Vagina (tissue), 2 donors: Measurements from ENCODE around the gene ADAM8.
A peak's percentile ranks its signal among the peaks of the same experiment; 100 is the strongest.

Experiments used
- CTCF ChIP-seq, 3 experiments: fragments of 450-650 bp in 2 of 3; fragments of 200-600 bp in 1 of 3; sonication (generic) in 1 of 3; IDR thresholded peaks; one replicate each; pipeline ENCODE4 v1.5.1; 2017 to 2019; ENCODE audit warnings: antibody characterized with exemption in 3 of 3, mild to moderate bottlenecking in 2 of 3, moderate library complexity in 2 of 3
- POLR2A ChIP-seq, 2 donors: fragments of 450-650 bp; IDR thresholded peaks; one replicate each; pipeline ENCODE4 v1.6.1; 2017; ENCODE audit warnings: antibody characterized with exemption in 2 of 2, mild to moderate bottlenecking in 2 of 2, moderate library complexity in 2 of 2
- POLR2AphosphoS5 ChIP-seq, 2 donors: sonication (generic); formaldehyde crosslinking; IDR thresholded peaks; one replicate each; pipeline ENCODE4 v1.9.0; 2017; ENCODE audit warnings: antibody characterized with exemption in 2 of 2, mild to moderate bottlenecking in 2 of 2, low read depth in 1 of 2; ENCODE audit not compliant: insufficient read depth in 1 of 2

DNA sequence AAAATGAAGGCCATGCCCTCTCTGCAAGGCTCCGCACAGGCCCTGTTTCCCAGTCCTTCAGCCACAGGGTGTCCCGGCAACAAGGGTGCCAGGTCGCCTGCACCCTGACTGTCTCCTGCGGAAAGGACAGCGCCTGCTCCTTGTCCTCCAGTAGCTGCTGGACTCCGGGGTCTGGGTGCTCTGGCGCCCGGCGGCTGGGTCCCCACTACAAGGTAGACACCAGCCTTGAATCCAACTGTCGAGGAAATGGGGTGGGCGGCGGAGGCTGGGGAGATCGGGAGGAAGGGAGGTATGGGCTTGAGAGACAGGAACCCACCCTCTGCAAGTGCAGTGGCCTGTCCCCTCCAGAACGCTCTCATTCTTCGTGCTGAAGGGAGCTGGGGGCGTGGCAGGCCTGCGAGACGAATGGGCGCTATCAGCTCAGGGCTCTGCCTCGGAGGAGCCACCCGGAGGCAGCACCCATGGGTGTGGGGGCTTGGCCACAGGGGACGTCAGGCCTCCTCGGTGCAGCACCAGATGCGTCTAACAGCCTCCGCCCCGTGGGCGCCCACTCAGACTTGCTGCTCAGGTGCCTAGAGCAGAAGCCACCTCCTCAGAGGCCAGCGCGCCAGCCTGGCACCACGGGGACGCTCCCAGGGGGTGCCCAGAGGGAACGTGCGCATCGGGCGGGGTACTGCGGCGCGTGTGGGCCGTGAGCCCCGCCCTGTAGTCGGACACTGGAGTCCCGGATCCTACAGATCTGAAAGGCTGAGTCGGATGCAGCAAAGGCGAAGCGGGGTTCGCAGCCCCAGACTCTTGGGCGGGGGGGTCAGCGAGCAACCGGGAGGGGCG, 15.6 kb downstream of the ADAM8 start:
- TF ChIP-seq POLR2A (IDR thresholded peaks at IDR 0.05) (no peak), CTCF (IDR thresholded peaks at IDR 0.05) (no peak), POLR2AphosphoS5 (IDR thresholded peaks at IDR 0.05; ENCODE audit: insufficient read depth in 1 of 2, low read depth in 1 of 2) (peak in 1 of 2 donors; percentile 23)
